CD8-positive, alpha-beta memory T cell (primary cell): ENCODE measurements around the gene CRNN. TPM values are rescaled to one million over a fixed set of nuclear protein-coding genes. Genes with fewer than 3 reads are reported as not detected.

ENCODE experiments used
- CTCF ChIA-PET: fragments of 350-600 bp; sonication (Branson Sonifier 250); formaldehyde crosslinking; loops from one replicate; lab custom pipeline; 2021; ENCODE audit warnings: antibody characterized with exemption; lab: Charles Lee
- POLR2A ChIA-PET: fragments of 350-600 bp; sonication (Branson Sonifier 250); formaldehyde crosslinking; loops from one replicate; lab custom pipeline; 2021; ENCODE audit warnings: antibody characterized with exemption; lab: Charles Lee
- DNase-seq, 5 donors: peaks; one replicate each; pipeline versions ENCODE4 v3.0.0 to v3.0.0-alpha.2; 2020 to 2022; ENCODE audit warnings: mixed read lengths in 1 of 5
- H3K27ac ChIP-seq: one replicate; pipeline ENCODE4 v1.7.0; 2013; ENCODE audit warnings: low read depth, mild to moderate bottlenecking, low read length, moderate library complexity
- H3K27me3 ChIP-seq: 2 replicates; pipeline ENCODE4 v1.7.0; 2013; ENCODE audit warnings: low read length, mild to moderate bottlenecking; ENCODE audit not compliant: insufficient read depth, poor library complexity, severe bottlenecking
- H3K36me3 ChIP-seq: 2 replicates; pipeline ENCODE4 v1.7.0; 2013; ENCODE audit warnings: mild to moderate bottlenecking, low read length, moderate library complexity; ENCODE audit not compliant: insufficient read depth
- H3K4me1 ChIP-seq: 2 replicates; pipeline ENCODE4 v1.7.0; 2013; ENCODE audit warnings: mild to moderate bottlenecking, low read length, moderate library complexity; ENCODE audit not compliant: insufficient read depth
- H3K4me3 ChIP-seq: 2 replicates; pipeline ENCODE4 v1.7.0; 2013; ENCODE audit warnings: mild to moderate bottlenecking, low read length
- H3K9me3 ChIP-seq: 2 replicates; pipeline ENCODE4 v1.7.0; 2013; ENCODE audit warnings: mild to moderate bottlenecking, low read length
- H3K27ac Mint-ChIP-seq, 8 donors: one replicate each; pipeline ENCODE4 v1.8.0; 2020 to 2021; ENCODE audit warnings: mixed read lengths in 8 of 8, mild to moderate bottlenecking in 6 of 8, inconsistent platforms in 3 of 8, moderate library complexity in 3 of 8
- H3K27me3 Mint-ChIP-seq, 2 donors: one replicate each; pipeline ENCODE4 v1.8.0; 2020 to 2021; ENCODE audit warnings: mixed read lengths in 2 of 2, mild to moderate bottlenecking in 1 of 2, moderate library complexity in 1 of 2
- H3K36me3 Mint-ChIP-seq, 3 donors: one replicate each; pipeline ENCODE4 v1.8.0; 2020 to 2021; ENCODE audit warnings: mixed read lengths in 3 of 3, inconsistent platforms in 1 of 3, mild to moderate bottlenecking in 1 of 3
- H3K4me1 Mint-ChIP-seq, 3 donors: one replicate each; pipeline ENCODE4 v1.8.0; 2020 to 2021; ENCODE audit warnings: mixed read lengths in 3 of 3, inconsistent platforms in 1 of 3, mild to moderate bottlenecking in 1 of 3
- H3K4me3 Mint-ChIP-seq, 7 donors: one replicate each; pipeline ENCODE4 v1.8.0; 2020 to 2021; ENCODE audit warnings: mixed read lengths in 7 of 7, mild to moderate bottlenecking in 6 of 7, moderate library complexity in 4 of 7, inconsistent platforms in 2 of 7
- H3K9me3 Mint-ChIP-seq, 5 donors: one replicate each; pipeline ENCODE4 v1.8.0; 2020 to 2022; ENCODE audit warnings: mixed read lengths in 5 of 5, mild to moderate bottlenecking in 3 of 5, moderate library complexity in 2 of 5, inconsistent platforms in 1 of 5
- polyA plus RNA-seq: library from polyadenylated mRNA; unstranded; fragments of 300-500 nt; fragmentation: Illumina TruSeq; gene quantifications from one replicate; pipeline ENCODE4 v1.2.3, GENCODE V29; 2021
- total RNA-seq, 2 experiments: library from RNA; stranded (reverse); gene quantifications; one replicate each; pipeline ENCODE4 v1.2.3, GENCODE V29; 2021

CRNN gene
- total and polyA plus RNA-seq, 3 experiments from 2014 or later = not detected

DNA sequence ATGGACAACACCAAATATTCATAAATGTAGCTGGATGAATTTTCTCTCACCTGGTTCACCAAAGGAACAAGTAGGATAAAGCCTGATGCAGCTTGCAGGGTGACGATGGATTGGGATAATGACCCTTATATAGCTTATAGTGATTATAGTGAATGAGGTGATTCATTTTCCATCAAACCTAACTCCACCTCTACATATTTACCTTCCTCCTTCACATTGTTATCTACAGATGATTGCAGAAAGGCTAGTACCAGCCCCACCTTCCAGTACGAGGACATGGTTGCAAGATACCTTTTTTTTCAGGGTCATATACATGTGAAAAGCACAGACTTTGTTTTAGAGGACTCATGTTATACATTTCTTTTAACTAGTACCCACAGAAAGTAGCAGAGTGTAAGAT is 54.2 kb downstream of the CRNN start, which contains the start of gene FLG2:
TSS of gene FLG2 (minus strand) at position 101 of the 400 bp plus-strand sequence. CDS start 1,122 bp downstream, outside the sequence.
- Mint-ChIP-seq H3K27ac (no peak within 1 kb of the TSS), H3K9me3 (peaks cover 0 to 1% (median 0%) of the 10 kb centered on the region in 5 donors), H3K27me3 (peaks cover 10 to 11% of the 10 kb centered on the region in 2 donors), H3K36me3 (peaks cover 0 to 12% (median 2%) of the 10 kb centered on the region in 3 donors), H3K4me1 (no peaks in the 10 kb centered on the region), H3K4me3 (no peak within 1 kb of the TSS)
- H3K9me3 ChIP-seq = no peaks in the 10 kb centered on the region
- DNase-seq = no peak
- no peak within 1 kb of the TSS for H3K4me3 ChIP-seq
- H3K4me1 ChIP-seq = no peaks in the 10 kb centered on the region
- H3K36me3 ChIP-seq = no peaks in the 10 kb centered on the region
- no peak within 1 kb of the TSS for H3K27ac ChIP-seq
- POLR2A ChIA-PET = no interaction called here
- H3K27me3 ChIP-seq = peaks cover 4% of the 10 kb centered on the region
- CTCF ChIA-PET = interaction anchor here (1.0 kb wide), 1 partner anchor 12 kb away, joined by 3 read pairs; no protein-coding TSS in a partner anchor

Other genes with a start within 250 kb of the CRNN start
- gene HRNR, start 190.1 kb downstream of the CRNN start, total RNA-seq = not detected
- not detected for gene HRNR, start 190.1 kb downstream of the CRNN start, polyA plus RNA-seq
- not detected for gene FLG, start 89.0 kb downstream of the CRNN start, total RNA-seq
- gene FLG, start 89.0 kb downstream of the CRNN start, polyA plus RNA-seq = not detected
- not detected for gene FLG2, start 54.3 kb downstream of the CRNN start, total RNA-seq
- not detected for gene FLG2, start 54.3 kb downstream of the CRNN start, polyA plus RNA-seq
- gene LCE5A, start 96.5 kb upstream of the CRNN start, total RNA-seq = not detected
- gene LCE5A, start 96.5 kb upstream of the CRNN start, polyA plus RNA-seq = not detected
- not detected for gene CRCT1, start 100.2 kb upstream of the CRNN start, total RNA-seq
- not detected for gene CRCT1, start 100.2 kb upstream of the CRNN start, polyA plus RNA-seq
- not detected for gene LCE3E, start 152.5 kb upstream of the CRNN start, total RNA-seq
- gene LCE3E, start 152.5 kb upstream of the CRNN start, polyA plus RNA-seq = not detected
- not detected for gene LCE3D, start 166.3 kb upstream of the CRNN start, total RNA-seq
- gene LCE3D, start 166.3 kb upstream of the CRNN start, polyA plus RNA-seq = not detected
- not detected for gene LCE3C, start 186.0 kb upstream of the CRNN start, total RNA-seq
- not detected for gene LCE3C, start 186.0 kb upstream of the CRNN start, polyA plus RNA-seq
- gene LCE3B, start 199.5 kb upstream of the CRNN start, total RNA-seq = not detected
- gene LCE3B, start 199.5 kb upstream of the CRNN start, polyA plus RNA-seq = not detected
- not detected for gene LCE3A, start 208.8 kb upstream of the CRNN start, total RNA-seq
- gene LCE3A, start 208.8 kb upstream of the CRNN start, polyA plus RNA-seq = not detected
- not detected for gene LCE2D, start 249.1 kb upstream of the CRNN start, total RNA-seq
- not detected for gene LCE2D, start 249.1 kb upstream of the CRNN start, polyA plus RNA-seq